D721Med (cell line): ENCODE data around the gene SF3B2.
"Not testable (repeated sequence)": the region's sequence is repeated elsewhere in the genome, so short reads cannot be mapped to it uniquely, and the experiment has no call there.

ENCODE experiments used
- DNase-seq: peaks from one replicate; pipeline ENCODE4 v3.0.0; 2011; ENCODE audit warnings: low spot score; ENCODE audit not compliant: insufficient read length
- FAIRE-seq: peaks from 2 replicates; lab custom pipeline; 2011; peaks lifted over from hg19 to GRCh38; lab: Jason Lieb, UNC
- CTCF ChIP-seq: IDR thresholded peaks from 2 replicates; pipeline ENCODE4 v1.5.1; 2012; ENCODE audit warnings: mild to moderate bottlenecking, control low read depth; ENCODE audit not compliant: insufficient read depth; ENCODE audit errors: missing control alignments

SF3B2 gene

DNA sequence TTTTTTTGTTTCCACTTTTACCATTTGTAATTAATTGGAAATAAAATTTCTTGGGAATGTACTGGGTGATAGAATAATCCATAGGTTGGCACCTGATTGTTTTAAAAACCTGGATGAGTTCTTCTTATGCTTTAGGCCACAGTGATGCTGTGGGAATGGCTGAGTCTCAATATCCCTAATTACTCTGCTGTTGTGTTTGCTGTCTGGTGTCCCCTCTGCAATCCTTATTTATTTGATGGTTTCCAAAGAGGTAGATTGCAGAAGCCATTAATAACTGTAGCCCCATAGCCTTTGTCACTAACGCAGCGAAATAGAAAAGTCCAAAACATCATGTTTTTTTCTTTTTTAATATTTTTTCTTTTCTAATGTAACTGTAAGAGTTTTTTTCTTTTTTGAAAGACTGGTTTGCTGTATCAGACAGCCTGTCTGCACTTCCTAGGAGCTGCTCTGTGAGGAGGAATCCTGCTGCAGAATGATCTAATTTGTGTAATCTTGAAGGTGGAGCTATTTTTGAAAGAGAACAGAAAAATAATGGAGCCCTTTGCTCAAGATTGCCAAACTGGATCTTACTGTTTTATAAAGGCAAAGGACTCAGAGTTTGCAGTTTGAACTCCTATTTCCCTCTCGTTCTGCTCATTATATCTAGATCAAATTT, 32.8 kb downstream of the SF3B2 start:
- TF ChIP-seq CTCF, result no peak
- DNase-seq (no peak), FAIRE-seq (no peak)

- DNase-seq, result no peak
- no peak for TF ChIP-seq CTCF
- no peak for FAIRE-seq
These were observed 35.2 kb downstream of the SF3B2 start for GRCh38 chr11:66087148-66087908.

- no peak for TF ChIP-seq CTCF
- no peak for FAIRE-seq
These were observed 36.9 kb downstream of the SF3B2 start for GRCh38 chr11:66089067-66089466.

DNA sequence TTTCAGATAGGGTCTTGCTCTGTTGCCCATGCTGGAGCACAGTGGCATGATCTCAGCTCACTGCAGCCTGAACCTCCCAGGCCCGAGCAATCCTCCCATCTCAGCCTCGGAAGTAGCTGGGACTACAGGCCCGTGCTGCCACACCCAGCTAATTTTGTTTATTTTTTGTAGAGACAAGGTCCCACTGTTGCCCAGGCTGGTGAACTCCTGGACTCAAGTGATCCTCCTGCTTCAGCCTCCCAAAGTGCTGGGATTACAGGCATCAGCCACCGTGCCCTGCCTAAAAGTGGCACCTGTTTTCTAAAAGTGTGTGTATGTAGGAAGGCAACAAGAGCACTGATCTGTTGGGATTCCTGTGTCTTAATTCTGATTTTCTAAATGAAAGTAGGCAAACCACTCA, 38.1 kb downstream of the SF3B2 start:
- DNase-seq (no peak), FAIRE-seq (no peak)
- no peak for TF ChIP-seq CTCF

More at GRCh38 chr11:66089067-66089466, 36.9 kb downstream of the SF3B2 start:
- no peak for DNase-seq

DNA sequence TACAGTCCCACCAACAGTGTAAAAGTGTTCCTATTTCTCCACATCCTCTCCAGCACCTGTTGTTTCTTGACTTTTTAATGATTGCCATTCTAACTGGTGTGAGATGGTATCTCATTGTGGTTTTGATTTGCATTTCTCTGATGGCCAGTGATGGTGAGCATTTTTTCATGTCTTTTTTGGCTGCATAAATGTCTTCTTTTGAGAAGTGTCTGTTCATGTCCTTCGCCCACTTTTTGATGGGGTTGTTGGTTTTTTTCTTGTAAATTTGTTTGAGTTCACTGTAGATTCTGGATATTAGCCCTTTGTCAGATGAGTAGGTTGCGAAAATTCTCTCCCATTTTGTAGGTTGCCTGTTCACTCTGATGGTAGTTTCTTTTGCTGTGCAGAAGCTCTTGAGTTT, 40.0 kb downstream of the SF3B2 start:
- FAIRE-seq, DNase-seq: not testable (repeated sequence)

GRCh38 chr11:66099746-66100145, 47.6 kb downstream of the SF3B2 start:
- DNase-seq, FAIRE-seq: not testable (repeated sequence)

DNA sequence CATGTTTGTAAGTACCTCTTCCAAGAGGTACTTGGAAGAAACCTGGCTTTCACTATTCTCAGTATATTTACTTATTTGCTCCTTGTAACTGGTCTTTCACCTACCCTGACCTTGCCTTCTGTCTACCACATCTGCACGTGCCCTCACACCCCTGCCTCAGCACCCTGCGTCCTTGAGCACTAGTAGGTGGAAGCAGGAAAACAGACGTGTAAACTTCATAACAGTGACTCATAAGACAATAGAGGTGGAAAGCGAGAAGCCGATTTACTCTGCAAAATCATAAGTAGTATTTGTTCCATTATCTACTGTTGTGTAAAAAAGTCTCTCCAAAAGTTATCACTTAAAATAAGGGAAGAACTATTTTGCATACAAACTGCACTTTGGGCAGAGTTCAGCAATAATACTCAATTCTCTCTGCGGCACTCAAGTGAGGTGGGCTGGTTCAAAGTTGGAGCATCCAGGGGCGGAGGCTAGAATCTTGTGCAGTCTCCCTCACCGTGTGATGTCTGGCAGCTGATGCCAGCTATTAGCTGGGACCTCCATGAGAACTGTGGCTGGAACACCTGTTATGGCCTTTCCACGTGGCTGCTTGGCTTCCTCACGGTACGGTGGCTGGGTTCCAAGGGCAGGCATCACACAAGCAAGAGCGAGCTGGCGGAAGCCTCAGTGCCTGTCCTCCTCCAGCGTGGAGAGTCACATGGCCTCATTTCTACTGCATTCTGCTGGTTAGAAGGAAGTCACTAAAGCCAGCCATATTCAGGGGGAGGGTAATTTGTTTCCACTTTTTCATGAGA, 48.3 kb downstream of the SF3B2 start:
- FAIRE-seq, result no peak
- no peak for TF ChIP-seq CTCF
- no peak for DNase-seq
